Measurements from ENCODE around the gene EHD3. TPM values are rescaled to one million over a fixed set of nuclear protein-coding genes. Genes with fewer than 3 reads are reported as not detected.

Gene EHD3
- total and polyA plus RNA-seq, 2 of the 8 experiments (the other 6 are each of a cell fraction or from before 2014, with no cell fraction given) = 9.3 to 12.0 TPM

GRCh38 chr2:31304816-31305215 is 70.9 kb downstream of the EHD3 start:
- Histone ChIP-seq H3K36me3 (ENCODE audit: control insufficient read depth in 2 of 4, insufficient read depth in 4 of 4, low read length in 3 of 4) (no peaks in the 10 kb centered on the region), H3K56ac (replicated peaks; ENCODE audit: insufficient read length, low read depth, low read length) (no peak overlapping the region), H3K18ac (ENCODE audit: extremely low read depth, low read length) (no peak overlapping the region), H3K27ac (ENCODE audit: low read depth, low read length) (no peak overlapping the region), H2BK15ac (ENCODE audit: low read length) (no peak overlapping the region), H3K27me3 (replicated peaks in 1 of 4; ENCODE audit: control insufficient read depth in 3 of 4, extremely low read depth in 1 of 4, insufficient read depth in 3 of 4, low read length in 3 of 4) (no peaks in the 10 kb centered on the region), H4K8ac (ENCODE audit: extremely low read depth, insufficient read depth, low read length) (no peak overlapping the region), H2AK5ac (ENCODE audit: low read depth, low read length) (no peak overlapping the region), H2AFZ (ENCODE audit: low read length) (no peak overlapping the region), H4K20me1 (replicated peaks in 1 of 2; ENCODE audit: control insufficient read depth in 1 of 2, insufficient read depth in 2 of 2, low read length in 2 of 2) (no peaks in the 10 kb centered on the region), H3K4me1 (replicated peaks in 1 of 4; ENCODE audit: control insufficient read depth in 3 of 4, insufficient read depth in 4 of 4, low read length in 3 of 4) (peaks cover 0 to 5% (median 0%) of the 10 kb centered on the region in 4 experiments; a peak in 1 of 7 replicates), H3K14ac (ENCODE audit: insufficient read length) (no peak overlapping the region), H3K79me1 (ENCODE audit: low read depth, low read length) (no peaks in the 10 kb centered on the region), H2BK120ac (replicated peaks; ENCODE audit: low read depth, low read length) (no peak overlapping the region), H2BK5ac (ENCODE audit: low read depth, low read length) (no peak overlapping the region), H2BK12ac (ENCODE audit: low read depth, low read length) (no peak overlapping the region), H4K5ac (ENCODE audit: insufficient read length, low read depth, low read length) (no peak overlapping the region), H3K4me3 (ENCODE audit: extremely low read depth in 1 of 4, insufficient read depth in 2 of 4, low read depth in 3 of 4, low read length in 4 of 4) (no peak overlapping the region), H3K23me2 (ENCODE audit: low read depth, low read length) (peaks cover 2% of the 10 kb centered on the region; the same call in 1 of the 2 replicates), H4K91ac (replicated peaks; ENCODE audit: insufficient read length, low read length) (no peak overlapping the region), H2BK20ac (ENCODE audit: low read length) (no peak overlapping the region), H3K4me2 (ENCODE audit: insufficient read depth in 1 of 2, low read depth in 2 of 2, low read length in 2 of 2) (no peak overlapping the region), H3K23ac (ENCODE audit: insufficient read length) (no peak overlapping the region), H3K4ac (replicated peaks; ENCODE audit: insufficient read length, low read depth, low read length) (no peak overlapping the region), H3K9ac (replicated peaks in 1 of 4; ENCODE audit: extremely low read depth in 1 of 4, low read depth in 3 of 4, low read length in 3 of 4) (no peak overlapping the region), H3K9me3 (ENCODE audit: insufficient read depth in 2 of 2, low read depth in 1 of 2, low read length in 1 of 2) (no peaks in the 10 kb centered on the region), H3K79me2 (ENCODE audit: control insufficient read depth in 1 of 2, insufficient read depth in 2 of 2, low read length in 2 of 2) (no peaks in the 10 kb centered on the region)
- ChIA-PET POLR2A (ENCODE audit: partially characterized antibody) (no interaction called here), CTCF (ENCODE audit: partially characterized antibody) (interaction anchor here (1.0 kb wide), 1 partner anchor 28 kb away, joined by 4 read pairs; no protein-coding TSS in a partner anchor)
- 91% methylated on average over 2 of the region's 2 CpGs; no CpG with 5 or more reads in 1 of the 2 experiments for WGBS, 2 experiments (ENCODE audit: extremely low coverage in 1 of 2, insufficient coverage in 1 of 2, insufficient read length in 1 of 2, insufficient replicate concordance in 2 of 2, low coverage in 1 of 2, low lambda C conversion rate in 2 of 2, missing lambda C conversion rate in 1 of 2)
- no peak for DNase-seq (ENCODE audit: low read depth in 1 of 2, low spot score in 2 of 2)
- TF ChIP-seq POLR2A (IDR thresholded peaks at IDR 0.05; ENCODE audit: control extremely low read depth in 1 of 2, low read depth in 2 of 2, low read length in 2 of 2) = no peak
- FAIRE-seq = no peak

Data from H1 (cell line).